ENCODE results near the gene FIG4. TPM values are rescaled to one million over a fixed set of nuclear protein-coding genes. Genes with fewer than 3 reads are reported as not detected.

FIG4 gene
- total and polyA plus RNA-seq, 2 experiments from 2014 or later = 8.8 to 11.5 TPM

DNA sequence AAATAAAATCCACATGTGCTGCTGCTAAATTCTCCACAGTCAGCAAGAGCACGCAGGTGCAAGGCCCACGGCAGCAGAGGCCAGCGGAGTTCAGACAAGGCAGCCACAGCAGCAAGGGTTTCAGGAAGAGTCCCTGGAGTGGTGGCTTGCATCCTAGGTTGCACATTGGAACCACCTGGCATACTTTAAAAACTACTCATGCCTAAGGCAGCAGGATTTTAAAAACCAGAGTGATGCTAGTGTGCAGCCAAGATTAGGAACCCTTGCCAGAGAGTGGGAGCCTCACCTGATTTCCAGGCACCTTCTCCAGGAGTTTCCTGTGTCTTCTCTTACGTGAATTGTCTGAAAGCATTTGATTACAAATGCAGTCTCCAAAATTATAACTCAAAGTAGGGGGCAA lies 183.0 kb downstream of the FIG4 start:
- no peak overlapping the region for H3K27ac ChIP-seq
- H3K27me3 ChIP-seq (replicated peaks; ENCODE audit: insufficient read depth) = no peaks in the 10 kb centered on the region
- H3K4me2 ChIP-seq (ENCODE audit: unreplicated experiment) = no peak overlapping the region
- H3K4me3 ChIP-seq = no peak overlapping the region
- no peak for TF ChIP-seq EZH2 (IDR thresholded peaks at IDR 0.05; ENCODE audit: insufficient read depth, poor library complexity, severe bottlenecking)
- H3K36me3 ChIP-seq (ENCODE audit: low read depth) = no peaks in the 10 kb centered on the region
- 42% methylated on average over 4 of the region's 4 CpGs for WGBS, 2 experiments (ENCODE audit: low coverage in 1 of 2, low lambda C conversion rate in 2 of 2, missing lambda C conversion rate in 2 of 2)
- no peak overlapping the region for H3K9ac ChIP-seq
- H4K20me1 ChIP-seq (ENCODE audit: insufficient read depth) = no peaks in the 10 kb centered on the region
- no peaks in the 10 kb centered on the region for H3F3A ChIP-seq (ENCODE audit: insufficient read depth)
- H3K9me3 ChIP-seq (ENCODE audit: low read depth) = no peaks in the 10 kb centered on the region
- no peak overlapping the region for H2AFZ ChIP-seq
- no peaks in the 10 kb centered on the region for H3K9me2 ChIP-seq (ENCODE audit: insufficient read depth)
- H3K4me1 ChIP-seq (ENCODE audit: insufficient read depth) = no peaks in the 10 kb centered on the region
- no peaks in the 10 kb centered on the region for H3K79me2 ChIP-seq (ENCODE audit: insufficient read depth)
- no peak for DNase-seq
- in situ Hi-C loops (cut with MboI) = no loop called here

DNA sequence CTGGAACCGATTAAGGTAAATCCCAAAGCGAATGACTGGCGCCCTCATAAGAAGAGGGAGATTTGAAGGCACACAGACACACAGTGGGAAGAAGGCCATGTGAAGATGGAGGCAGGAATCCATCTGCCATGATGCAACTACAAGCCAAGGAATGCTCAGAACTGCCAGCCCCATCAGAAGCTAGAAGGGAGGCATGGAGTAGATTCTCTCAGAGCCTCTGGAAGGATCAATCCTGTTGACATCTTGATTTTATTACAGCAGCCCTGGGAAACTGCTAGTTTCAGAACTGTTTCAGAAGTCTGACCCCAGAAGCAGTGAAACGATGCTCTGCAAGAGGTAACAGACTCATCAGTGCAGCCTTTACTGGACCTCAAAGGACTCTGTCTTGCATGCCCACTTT lies 183.5 kb downstream of the FIG4 start:
- H3K36me3 ChIP-seq (ENCODE audit: low read depth) = no peaks in the 10 kb centered on the region
- DNase-seq = no peak
- no peak overlapping the region for H3K9ac ChIP-seq
- H3F3A ChIP-seq (ENCODE audit: insufficient read depth) = no peaks in the 10 kb centered on the region
- in situ Hi-C loops (cut with MboI) = no loop called here
- no peak overlapping the region for H3K4me2 ChIP-seq (ENCODE audit: unreplicated experiment)
- no peak overlapping the region for H3K27ac ChIP-seq
- H2AFZ ChIP-seq = no peak overlapping the region
- H3K27me3 ChIP-seq (replicated peaks; ENCODE audit: insufficient read depth) = no peaks in the 10 kb centered on the region
- H3K9me2 ChIP-seq (ENCODE audit: insufficient read depth) = no peaks in the 10 kb centered on the region
- H3K79me2 ChIP-seq (ENCODE audit: insufficient read depth) = no peaks in the 10 kb centered on the region
- WGBS, 2 experiments (ENCODE audit: low coverage in 1 of 2, low lambda C conversion rate in 2 of 2, missing lambda C conversion rate in 2 of 2) = 59 to 64% methylated on average over 4 of the region's 4 CpGs
- no peak for TF ChIP-seq EZH2phosphoT487 (IDR thresholded peaks at IDR 0.05; ENCODE audit: insufficient read depth, low read depth)
- no peak for TF ChIP-seq EZH2 (IDR thresholded peaks at IDR 0.05; ENCODE audit: insufficient read depth, poor library complexity, severe bottlenecking)
- no peak overlapping the region for H3K4me3 ChIP-seq
- no peaks in the 10 kb centered on the region for H4K20me1 ChIP-seq (ENCODE audit: insufficient read depth)
- no peaks in the 10 kb centered on the region for H3K9me3 ChIP-seq (ENCODE audit: low read depth)
- H3K4me1 ChIP-seq (ENCODE audit: insufficient read depth) = no peaks in the 10 kb centered on the region

Other genes with a start within 250 kb of the FIG4 start
- gene MICAL1, start 235.5 kb upstream of the FIG4 start, total RNA-seq (2014; rRNA removed; shearing (Covaris generic)) = 57.8 and 60.6 TPM in 2 replicates
- 25.3 and 26.1 TPM in 2 replicates for gene MICAL1, start 235.5 kb upstream of the FIG4 start, polyA plus RNA-seq (2016; fragmentation: Nextera tagmentation; extraction: Ambion mirVana)
- 6.8 and 7.6 TPM in 2 replicates for gene ZBTB24, start 208.1 kb upstream of the FIG4 start, total RNA-seq (2014; rRNA removed; shearing (Covaris generic))
- 3.3 and 4.0 TPM in 2 replicates for gene ZBTB24, start 208.1 kb upstream of the FIG4 start, polyA plus RNA-seq (2016; fragmentation: Nextera tagmentation; extraction: Ambion mirVana)
- gene AK9, start 94 bp upstream of the FIG4 start, total RNA-seq (2014; rRNA removed; shearing (Covaris generic)) = 2.0 and 7.2 TPM in 2 replicates
- gene AK9, start 94 bp upstream of the FIG4 start, polyA plus RNA-seq (2016; fragmentation: Nextera tagmentation; extraction: Ambion mirVana) = 3.6 and 3.7 TPM in 2 replicates